Fibroblast of lung (primary cell): ENCODE results near the gene GGT1.

ENCODE experiments used
- CTCF ChIP-seq, 2 donors: IDR thresholded peaks in 1 of 2; conservative IDR thresholded peaks in 1 of 2; 1 replicate in 1 of 2; 2 replicates in 1 of 2; pipeline ENCODE4 v1.5.1; 2011 to 2012; ENCODE audit warnings: low read length in 2 of 2, control low read depth in 1 of 2, inconsistent platforms in 1 of 2, low read depth in 1 of 2, mild to moderate bottlenecking in 1 of 2
- EZH2 ChIP-seq: IDR thresholded peaks from 2 replicates; pipeline ENCODE4 v1.5.1; 2012; ENCODE audit warnings: low read length, control low read depth, mild to moderate bottlenecking; ENCODE audit errors: missing control alignments

GRCh38 chr22:24585927-24586546 lies 17.0 kb upstream of the GGT1 start:
- TF ChIP-seq CTCF (conservative IDR thresholded peaks at IDR 0.05 in 1 of 2, IDR thresholded peaks at IDR 0.05 in 1 of 2; ENCODE audit: low read depth in 1 of 2, low read length in 2 of 2) (no peak), EZH2 (no peak)
